Femur (tissue), 1 donor: ENCODE results near the gene HAND1.

Experiments used
- DNase-seq: peaks from one replicate; pipeline ENCODE4 v3.0.0-alpha.2; 2017

Gene HAND1

DNA sequence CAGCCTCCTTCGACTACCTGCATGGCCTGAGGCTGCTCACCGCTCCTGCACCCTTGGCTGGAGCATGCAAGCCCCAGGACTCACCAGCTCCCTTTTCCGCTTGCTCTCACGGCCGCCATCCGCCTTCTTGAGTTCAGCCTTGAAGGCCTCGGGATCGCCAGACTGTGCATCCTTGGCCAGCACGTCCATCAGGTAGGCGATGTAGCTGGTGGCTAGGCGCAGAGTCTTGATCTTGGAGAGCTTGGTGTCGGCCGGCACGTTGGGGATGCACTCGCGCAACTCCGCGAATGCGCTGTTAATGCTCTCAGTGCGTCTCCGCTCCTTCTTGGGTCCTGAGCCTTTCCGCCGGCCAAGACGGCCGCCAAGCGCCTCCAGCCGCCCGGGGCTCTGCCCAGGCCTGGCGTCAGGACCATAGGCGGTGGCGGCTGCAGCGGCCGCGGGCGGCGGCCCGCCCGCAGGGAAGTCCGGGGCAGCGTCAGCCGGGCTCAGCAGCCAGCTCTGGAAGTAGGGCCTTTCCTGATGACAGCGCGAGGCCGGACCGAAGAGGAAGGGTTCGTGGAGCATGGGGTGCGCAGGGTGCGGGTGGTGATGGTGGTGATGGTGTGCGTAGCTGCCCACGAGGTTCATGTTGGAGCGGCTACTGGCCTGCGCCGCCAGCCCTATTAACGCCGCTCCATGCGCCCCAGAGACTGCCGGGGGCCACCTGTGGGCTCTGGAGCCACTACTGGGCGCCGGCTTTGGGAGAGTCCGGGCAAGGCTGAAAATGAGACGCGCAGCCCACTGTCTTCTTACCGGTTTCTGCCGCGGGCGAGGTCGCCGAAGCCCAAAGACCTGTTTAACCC lies 424 bp downstream of the HAND1 start:
- DNase-seq: no peak

DNA sequence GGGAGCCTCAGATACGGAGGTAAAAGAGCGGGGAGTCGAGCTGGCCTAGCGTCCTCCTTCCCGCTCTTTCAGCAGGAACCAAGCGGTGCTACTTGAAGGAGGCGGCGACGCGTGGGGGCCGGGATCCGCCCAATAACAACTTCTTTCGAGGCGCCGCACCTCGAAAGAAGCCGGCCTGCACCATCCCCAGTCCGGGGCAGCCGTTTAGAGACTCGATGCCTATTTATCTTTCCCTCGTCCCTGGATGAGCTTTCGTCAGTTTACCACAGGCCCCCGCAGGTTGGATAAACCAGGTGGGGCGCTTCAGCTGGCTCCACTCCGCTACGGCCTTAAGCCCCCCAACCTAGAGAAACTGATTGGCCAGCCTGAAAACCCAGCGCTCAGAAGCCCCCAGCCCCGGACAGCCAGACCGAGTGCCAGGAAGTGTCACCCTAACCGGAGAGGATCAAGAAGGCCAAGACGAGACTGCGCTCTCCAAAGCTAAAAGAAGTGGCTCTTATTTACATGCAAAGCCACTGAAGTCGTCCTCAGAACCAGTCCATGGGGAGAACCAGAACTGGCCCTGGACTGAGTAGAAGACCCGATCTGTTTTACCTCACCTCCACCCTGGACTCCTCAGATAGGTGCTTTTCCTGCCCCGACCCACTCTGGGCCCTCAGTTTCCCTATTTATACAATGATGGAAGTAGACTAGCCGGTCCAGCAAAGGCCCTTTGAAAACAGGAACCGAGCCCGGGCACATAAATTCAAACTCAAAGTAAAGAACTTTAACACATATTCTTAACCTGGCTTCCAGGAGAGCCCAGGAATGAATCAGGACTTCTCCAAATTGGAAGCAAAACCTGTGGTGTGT lies 1.4 kb downstream of the HAND1 start:
- DNase-seq: no peak

DNA sequence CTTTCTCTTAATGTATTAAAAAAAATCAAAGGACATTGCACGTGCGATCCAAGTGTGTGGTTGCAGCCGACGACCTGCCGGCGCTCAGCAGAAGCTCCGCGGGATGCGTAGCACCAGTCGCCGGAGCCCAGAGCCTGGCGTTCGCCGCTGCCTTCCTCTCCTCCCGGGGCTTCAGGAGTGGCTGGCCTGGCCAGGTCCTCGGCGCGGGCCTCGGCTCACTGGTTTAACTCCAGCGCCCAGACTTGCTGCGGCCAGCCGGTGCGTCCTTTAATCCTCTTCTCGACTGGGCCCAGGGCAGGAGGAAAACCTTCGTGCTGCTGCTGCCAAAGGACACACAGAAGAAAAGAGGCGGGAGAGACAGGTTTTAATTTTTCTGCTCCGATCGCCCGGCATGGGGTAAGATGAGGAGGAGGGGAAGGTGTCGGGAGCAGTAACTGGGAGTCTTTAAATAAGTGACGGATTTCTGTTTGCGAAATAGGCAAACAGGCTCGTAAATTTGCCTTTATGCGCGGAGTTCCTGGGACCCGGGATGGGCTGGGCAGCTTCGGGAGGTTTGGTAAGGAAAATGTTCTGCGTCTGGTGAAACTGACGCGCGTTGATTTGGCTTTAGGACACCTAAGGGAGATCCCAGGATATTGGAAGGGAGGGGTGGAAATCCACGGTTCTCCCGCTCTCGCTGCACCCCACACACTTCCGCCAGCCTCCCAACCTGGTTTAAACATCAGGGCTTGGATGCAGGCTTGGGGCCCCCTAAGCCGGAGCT lies 2.3 kb downstream of the HAND1 start:
- no peak for DNase-seq

DNA sequence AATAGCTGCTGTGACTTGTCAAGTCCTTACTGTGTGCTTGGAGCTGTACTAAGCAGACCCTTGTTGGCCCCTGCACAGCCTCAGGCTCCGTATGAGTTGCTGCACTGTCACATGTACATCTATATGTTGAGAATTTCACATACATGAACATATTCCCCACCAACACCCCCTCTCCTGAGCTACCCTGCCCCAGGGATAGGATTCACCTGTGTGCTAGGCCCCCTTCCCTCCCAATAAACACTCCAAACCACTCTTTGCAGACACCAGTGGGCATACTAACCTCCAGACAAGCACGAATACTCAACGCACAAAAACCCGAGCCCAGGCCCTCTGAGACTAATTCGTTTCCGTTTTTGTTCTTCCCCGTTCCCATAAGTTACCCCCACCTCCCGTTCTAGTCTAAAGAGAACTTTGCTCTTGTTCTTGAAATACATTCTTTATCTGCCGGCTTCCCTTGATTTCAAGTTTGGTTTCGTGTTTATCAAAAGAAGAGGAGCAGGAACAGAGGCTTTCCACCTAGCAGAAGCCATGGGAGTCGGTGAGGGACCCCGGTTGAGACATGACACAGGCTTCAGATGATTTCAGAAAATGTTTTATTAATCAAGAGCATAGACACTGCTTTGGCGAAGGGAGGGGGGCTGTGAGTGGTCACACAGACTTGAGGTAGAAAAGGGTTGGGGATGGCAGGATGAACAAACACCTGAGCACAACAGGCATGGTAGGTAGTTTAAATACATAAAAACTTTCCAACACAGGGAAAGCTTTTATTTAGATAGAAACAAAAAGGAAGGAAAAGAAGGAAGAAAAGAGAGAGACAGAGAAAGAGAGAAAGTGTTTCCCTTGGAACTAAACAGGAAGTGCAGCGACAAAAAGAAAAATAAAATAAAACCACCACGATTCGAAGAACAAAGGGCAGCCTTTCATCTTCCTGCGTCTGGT lies 3.4 kb downstream of the HAND1 start:
- no peak for DNase-seq

DNA sequence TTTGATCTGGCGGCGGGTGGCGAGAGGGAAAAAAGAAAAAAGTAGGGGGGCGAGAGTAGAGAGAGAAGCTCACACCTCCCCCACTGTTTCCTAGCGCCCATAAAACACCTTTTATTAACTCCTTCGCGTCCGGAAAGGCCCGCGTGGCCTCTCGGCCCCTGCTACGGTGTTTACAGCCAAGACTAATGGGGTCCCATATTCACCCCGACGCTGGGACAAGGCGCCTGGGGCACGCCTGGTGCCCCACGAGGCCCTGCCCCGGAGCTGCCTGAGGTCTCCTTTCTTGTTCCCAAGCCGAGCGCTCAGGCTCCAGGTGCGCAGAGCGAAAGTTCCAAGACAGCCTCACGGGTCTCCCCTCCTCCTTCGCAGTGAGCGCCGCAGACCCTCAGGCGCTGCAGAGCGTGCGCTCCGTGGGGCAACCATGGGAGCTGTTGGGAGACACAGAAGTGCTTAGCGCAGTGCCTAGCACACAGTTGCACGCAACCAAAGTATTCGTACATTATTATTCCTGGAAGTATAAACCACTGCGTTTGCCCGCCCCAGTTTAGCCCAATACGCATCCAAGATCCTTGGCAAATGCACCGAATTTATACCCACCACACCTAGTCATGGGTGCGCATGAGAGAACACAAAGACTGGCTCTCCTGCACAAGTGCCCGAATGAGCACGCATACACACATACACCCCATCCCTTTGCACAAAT lies 4.3 kb downstream of the HAND1 start:
- no peak for DNase-seq

DNA sequence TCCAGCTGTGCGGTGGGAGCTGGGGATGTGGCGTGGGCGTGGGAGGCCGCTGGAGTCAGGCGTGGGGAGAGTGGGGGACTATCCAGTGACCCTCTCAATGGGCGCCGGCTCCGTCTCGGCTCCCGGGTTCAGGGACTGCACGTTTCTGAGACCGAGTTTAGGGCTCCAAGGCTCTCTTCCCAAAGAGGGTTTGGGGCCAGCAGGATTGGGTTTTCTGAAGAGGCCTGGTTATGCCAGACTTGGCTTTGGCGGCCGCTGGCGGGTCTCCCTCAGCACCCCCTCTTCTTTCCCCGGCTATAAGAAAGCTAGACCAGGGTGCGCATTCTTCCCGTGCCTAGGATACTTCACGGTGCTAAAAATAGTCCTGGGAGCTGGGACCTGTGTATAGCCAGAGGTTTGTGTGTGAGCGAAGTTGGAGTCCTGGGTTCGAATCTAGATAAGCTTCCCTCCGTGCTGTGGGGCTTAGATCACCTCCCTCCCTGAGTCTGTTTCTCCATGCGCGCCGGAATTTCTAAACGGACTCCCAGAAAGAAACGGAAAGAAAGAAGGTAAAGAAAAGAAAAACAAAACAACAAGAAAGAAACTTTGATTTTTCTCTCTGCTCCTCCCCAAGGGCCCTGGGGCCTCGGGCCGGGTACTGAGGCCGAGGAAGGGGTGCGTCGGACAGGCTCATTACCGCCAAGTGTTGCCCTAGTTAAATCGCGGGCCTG lies 5.0 kb downstream of the HAND1 start:
- DNase-seq: no peak

DNA sequence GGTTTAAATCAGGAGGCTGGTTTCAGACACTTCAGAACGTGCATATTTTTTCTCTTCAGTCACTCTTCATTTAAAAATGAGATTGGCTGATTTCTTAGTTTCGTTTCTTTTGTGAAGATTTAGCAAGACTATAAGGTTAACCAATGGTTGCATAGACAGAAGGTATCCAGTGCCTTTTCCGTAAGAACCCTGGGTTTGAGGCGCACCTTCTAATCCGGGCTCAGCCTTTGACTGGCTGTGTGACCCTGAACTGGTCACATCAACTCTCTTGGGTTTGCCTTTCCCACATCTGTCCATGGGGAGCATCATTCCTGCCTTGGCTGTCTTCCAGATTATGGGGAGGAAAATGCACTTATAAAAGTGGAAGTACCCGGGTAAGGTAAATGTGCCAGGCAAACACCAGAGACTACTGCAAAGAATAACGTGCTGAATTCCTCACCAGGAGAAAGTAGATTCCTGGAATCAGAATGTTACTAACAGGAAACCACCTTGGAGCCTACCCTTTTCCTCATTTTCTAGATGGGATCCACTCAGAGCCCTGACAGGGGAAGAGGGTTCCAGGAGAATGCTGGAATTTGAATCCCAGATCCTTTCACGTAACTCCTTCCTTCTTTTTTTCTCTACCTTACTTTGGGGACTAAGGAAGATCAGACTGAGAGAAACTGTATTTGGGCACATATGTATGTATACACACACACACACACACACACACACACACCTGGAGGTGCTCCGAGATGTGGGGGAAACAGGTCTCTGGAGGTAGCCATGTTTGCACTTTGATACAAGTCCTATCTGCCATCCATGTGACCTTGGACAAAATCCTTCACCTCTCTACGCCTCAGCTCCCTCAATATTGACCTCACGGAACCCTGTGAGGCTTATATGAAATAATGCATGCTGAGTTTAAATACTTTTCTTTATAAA lies 6.8 kb downstream of the HAND1 start:
- DNase-seq: no peak

DNA sequence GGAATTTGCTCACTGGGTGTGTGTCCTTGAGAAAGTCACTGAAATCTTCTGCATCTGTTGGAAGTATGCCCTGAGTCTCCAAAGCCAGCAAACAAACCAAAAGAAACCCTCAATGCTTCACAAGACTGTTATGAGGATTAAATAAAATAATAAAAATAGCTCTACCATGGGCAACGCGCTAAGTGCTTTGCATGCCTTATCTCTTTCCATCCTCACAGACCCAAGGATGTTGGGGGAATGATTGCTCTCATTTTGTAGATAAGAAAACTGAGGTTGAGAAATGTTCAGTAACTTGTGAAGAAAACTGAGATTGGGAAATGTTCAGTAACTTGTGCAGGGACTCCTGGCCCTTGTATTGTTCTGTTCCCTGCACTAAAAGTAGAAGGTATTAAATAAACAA lies 7.9 kb downstream of the HAND1 start:
- DNase-seq: no peak

DNA sequence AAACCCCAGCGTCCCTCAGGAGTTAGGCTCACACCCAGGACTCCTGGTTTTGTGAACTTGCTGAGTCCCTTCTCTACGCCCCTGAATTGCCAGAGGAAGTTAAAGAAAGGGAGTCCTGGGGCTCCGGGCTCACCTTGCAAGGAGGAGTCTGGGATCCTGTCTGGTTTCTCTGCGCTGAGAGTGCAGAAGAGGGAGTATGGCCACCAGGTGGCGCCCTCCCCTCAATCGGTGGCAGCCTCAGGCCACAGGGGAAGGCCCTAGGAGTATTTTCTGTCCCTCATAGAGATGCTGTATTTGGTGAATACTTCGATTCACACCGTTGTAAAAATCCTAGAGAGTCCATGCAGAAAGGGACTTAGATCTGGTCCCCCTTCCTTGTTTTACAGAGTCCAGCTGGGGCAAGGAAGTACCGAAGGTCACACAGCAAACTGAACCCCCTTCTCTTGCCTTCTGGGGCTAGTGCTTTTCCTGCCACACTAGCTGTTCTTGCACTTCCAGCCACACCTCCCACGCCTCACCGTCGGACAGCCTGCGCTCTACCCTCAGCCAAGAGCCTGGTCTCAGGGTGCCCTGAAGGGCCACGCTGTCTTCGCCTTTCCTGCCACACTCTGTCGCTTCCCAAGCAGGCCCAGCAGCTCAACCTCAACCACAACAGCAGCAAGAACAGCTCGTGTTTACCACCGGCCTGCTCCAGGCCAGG lies 10.2 kb downstream of the HAND1 start:
- peak; percentile 81 for DNase-seq

DNA sequence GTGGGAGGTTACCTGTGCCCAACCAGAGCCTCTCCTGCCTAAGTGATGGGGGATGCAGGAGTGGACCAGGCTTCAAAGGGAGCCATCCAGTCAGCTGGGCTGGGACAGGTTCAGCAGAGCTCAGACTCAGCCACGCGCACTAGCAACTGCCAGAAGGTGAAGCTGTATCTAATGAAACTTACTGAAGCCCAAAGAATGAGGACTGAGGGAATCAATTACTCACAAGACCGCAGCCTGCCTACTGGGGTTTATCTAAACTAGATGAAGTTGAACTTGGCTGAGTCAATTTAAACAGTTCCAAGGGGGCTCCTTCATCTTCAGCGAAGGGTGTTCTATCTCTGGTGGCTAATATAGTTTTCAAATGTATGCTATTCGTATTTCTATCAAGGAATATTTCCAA lies 11.4 kb downstream of the HAND1 start:
- no peak for DNase-seq

DNA sequence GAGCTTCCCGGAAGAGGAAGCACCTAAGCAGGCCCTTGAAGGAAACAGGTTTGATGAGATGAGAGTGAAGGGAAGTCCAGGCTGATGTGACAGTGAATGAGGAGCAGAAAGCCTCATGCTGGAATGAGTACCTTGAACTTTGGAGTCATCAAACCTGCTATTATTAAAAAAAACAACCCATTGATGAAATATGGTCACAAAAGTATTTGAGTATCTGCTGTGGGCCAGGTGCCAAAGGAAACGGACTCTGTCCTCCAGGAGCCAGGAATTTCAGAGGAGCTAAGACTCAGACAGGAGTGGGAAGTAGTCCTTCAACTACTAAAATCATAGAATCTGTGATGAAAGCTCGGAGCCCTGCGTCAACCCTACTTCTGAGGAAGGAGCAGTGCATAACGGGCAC lies 11.9 kb downstream of the HAND1 start:
- DNase-seq: no peak

DNA sequence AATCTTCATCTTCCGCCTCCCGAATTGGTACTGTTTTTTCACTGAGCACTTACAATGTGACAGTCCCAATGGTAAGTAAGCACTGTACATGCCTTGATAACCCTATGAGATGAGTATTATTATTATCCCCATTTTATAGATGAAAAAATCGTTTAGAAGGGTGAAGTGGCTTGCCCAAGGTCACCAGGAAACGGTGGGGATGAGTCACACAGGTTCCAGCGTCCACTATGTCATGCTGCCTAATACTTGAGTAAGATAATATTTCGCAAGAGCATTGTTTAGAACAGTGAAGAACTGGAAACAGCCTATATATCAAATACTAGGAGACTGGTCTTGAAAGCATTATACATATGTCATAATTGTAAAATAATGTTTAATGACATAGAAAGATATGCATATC lies 12.9 kb downstream of the HAND1 start:
- no peak for DNase-seq

DNA sequence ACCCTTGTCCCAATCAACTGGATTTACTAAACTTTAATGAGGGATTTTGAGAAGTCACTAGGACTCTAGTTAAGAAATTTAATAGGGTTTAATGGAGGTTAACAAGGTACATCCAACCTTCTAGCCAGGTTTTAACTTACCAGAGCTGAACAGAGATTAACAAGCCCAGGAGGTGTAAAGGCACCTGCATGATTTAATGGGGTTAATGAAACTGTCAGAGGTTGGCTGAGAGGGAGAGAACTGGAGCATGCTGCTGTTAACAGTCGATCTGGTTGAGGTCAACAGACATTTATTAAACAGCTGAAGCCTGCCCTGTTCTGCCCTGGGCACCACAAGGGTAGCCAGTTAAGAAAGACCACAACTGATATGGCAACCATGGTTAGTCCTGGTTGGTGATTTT lies 13.6 kb downstream of the HAND1 start:
- DNase-seq: no peak

DNA sequence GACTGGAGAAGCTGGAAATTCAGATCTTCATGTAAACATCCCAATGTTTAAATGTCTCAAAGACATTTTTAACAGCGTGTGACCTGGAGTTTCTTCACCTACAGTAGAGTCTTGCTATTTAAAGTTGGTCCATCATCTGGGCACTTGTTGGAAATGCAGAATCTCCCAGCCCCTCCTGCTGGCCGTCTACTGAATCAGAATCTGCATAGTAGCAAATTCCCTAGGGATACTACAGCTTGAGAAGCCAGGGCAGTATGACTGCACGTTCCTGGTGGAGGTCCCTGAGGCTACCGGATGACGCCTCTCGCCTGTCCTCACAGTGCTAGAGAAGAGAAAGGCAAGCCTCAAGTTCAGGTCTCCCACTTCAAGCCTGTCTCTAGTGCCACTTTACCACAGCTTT lies 16.5 kb downstream of the HAND1 start:
- no peak for DNase-seq

DNA sequence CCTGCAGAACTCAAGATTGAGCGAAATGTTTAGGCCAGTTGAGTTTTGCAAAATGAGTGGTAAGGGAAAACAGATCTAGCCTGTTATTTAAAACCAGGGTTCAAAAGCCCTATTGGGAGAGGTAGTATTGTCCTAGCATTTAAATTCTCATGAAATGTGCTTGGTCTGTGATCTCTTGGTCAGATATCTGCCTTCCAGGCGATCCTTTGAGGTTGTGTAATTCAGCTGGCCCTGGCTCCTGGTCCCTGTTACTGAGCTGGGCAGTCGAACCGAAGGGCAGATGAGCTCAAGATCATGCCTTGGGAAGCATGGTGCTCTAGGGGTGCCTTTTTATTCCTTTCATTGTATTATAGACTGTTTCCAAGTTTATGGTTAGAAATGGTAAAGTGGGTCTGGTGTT lies 17.9 kb downstream of the HAND1 start:
- DNase-seq: no peak

DNA sequence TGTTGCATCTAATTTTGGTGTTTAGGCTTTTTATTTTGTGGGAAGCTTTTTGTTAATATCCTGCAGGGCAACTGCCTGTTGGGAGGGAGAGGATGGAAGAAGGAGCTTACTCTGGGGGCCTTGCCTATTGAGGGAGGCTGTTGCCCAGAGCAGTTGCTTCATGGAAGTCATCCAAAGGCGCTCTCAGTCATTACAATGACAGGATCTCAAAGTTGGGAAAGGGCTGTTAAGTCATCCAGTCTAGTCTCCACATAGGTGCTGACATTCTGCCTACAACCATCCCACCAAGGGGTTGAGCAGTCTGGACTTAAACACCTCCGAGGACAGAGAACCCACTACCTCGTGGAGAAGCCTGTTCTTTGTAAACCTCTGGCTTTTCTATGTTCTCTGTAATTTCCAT lies 19.0 kb downstream of the HAND1 start:
- DNase-seq: no peak

DNA sequence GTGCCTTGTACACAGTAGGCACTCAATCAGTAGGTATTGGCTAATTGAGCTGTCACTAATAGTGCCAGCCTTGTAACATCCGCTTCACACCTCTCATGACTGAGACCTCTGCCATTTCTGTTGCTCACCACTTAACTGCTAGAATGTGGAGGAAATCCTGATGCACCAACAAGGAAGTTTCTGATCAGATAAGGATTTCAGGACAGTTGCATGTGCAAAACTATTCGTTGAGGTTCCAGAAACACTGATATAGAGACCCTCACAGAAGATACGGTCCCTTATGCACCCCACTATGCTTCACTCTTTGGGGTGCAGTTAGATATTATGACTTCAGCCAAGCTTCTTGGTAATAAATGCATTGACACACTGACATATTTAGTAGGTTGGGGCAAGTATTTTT lies 21.5 kb downstream of the HAND1 start:
- no peak for DNase-seq

DNA sequence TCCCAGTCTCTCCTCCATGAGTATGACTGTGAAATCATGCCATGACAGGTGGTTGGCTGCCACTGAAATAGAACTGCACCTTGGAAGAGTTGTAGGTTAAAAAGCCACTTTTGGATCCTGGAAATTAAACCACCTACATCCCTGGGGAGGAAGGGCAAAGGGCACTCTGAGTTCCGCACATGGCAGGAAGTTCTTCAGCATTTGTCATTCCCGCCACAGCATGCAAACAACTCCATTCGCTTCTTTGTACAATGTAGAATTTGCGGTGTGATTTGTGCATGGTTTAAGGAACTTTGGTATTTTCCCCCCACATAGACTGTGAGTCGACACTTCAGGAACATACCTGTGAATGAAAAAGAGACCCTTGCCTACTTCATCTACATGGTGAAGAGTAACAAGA lies 22.4 kb downstream of the HAND1 start:
- no peak for DNase-seq

DNA sequence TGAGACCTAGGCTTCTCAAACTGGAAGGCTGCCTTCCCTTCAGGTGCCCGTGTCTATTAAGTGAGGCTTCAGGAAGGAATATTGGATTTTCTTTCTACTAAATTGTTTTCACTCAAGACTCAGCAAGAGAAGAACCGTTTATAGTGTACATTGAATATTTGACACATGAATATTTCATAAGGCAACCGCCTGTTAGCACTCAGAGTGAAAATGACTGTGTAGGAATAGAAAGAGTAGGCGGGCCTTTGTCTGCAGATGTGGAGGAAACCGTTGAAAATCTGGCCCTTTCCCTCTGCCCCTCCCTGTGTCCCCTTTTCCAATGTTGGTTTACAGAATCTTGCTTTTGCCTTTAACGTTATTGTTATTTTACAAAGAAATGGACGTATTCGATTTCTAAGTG lies 26.1 kb downstream of the HAND1 start:
- no peak for DNase-seq
